ENCODE data around the gene BICRAL.

Gene BICRAL

GRCh38 chr6:42834056-42834455 lies 52.2 kb downstream of the BICRAL start:
- H3K9me2 ChIP-seq (replicated peaks; ENCODE audit: control insufficient read depth, low read length): no peaks in the 10 kb centered on the region
- H3K4me1 ChIP-seq (ENCODE audit: control insufficient read depth, low read length): no peaks in the 10 kb centered on the region
- H3K4me2 ChIP-seq (ENCODE audit: low read length): no peak overlapping the region
- H3K79me2 ChIP-seq (ENCODE audit: control insufficient read depth, low read length): no peaks in the 10 kb centered on the region
- peaks cover 12% of the 10 kb centered on the region for H3K36me3 ChIP-seq (ENCODE audit: control insufficient read depth, low read length)
- H3K9me3 ChIP-seq (ENCODE audit: control insufficient read depth, insufficient read depth, low read length): no peaks in the 10 kb centered on the region
- H3F3A ChIP-seq (ENCODE audit: control insufficient read depth, insufficient read depth): no peaks in the 10 kb centered on the region
- no peak overlapping the region for H3K4me3 ChIP-seq (ENCODE audit: low read length)
- H3K27me3 ChIP-seq (ENCODE audit: control insufficient read depth, low read length): no peaks in the 10 kb centered on the region
- no peak overlapping the region for H3K27ac ChIP-seq (ENCODE audit: low read depth, low read length)
- H4K20me1 ChIP-seq (ENCODE audit: control insufficient read depth, insufficient read depth, low read depth, low read length): no peaks in the 10 kb centered on the region
- TF ChIP-seq CTCF (IDR thresholded peaks at IDR 0.05; ENCODE audit: low read depth, low read length, poor library complexity, severe bottlenecking): no peak
- TF ChIP-seq EZH2phosphoT487 (IDR thresholded peaks at IDR 0.05; ENCODE audit: borderline replicate concordance, low read length): no peak

GRCh38 chr6:42841844-42842584 lies 60.2 kb downstream of the BICRAL start:
- Histone ChIP-seq H3K79me2 (ENCODE audit: control insufficient read depth, low read length) (no peaks in the 10 kb centered on the region), H3K9me3 (ENCODE audit: control insufficient read depth, insufficient read depth, low read length) (no peaks in the 10 kb centered on the region), H3K9me2 (replicated peaks; ENCODE audit: control insufficient read depth, low read length) (no peaks in the 10 kb centered on the region), H3K27me3 (ENCODE audit: control insufficient read depth, low read length) (no peaks in the 10 kb centered on the region), H3K27ac (ENCODE audit: low read depth, low read length) (no peak overlapping the region), H3F3A (ENCODE audit: control insufficient read depth, insufficient read depth) (peaks cover 3% of the 10 kb centered on the region; the same call in 1 of the 2 replicates), H4K20me1 (ENCODE audit: control insufficient read depth, insufficient read depth, low read depth, low read length) (0 out of 2 replicates have a peak, but pooled peaks cover 3% of the 10 kb centered on the region), H3K4me1 (ENCODE audit: control insufficient read depth, low read length) (no peaks in the 10 kb centered on the region), H3K36me3 (ENCODE audit: control insufficient read depth, low read length) (no peaks in the 10 kb centered on the region; the same call in 1 of the 2 replicates), H3K4me2 (ENCODE audit: low read length) (no peak overlapping the region), H3K4me3 (ENCODE audit: low read length) (no peak overlapping the region)
- no peak for TF ChIP-seq CTCF (IDR thresholded peaks at IDR 0.05; ENCODE audit: low read depth, low read length, poor library complexity, severe bottlenecking)
- no peak for TF ChIP-seq EZH2phosphoT487 (IDR thresholded peaks at IDR 0.05; ENCODE audit: borderline replicate concordance, low read length)

GRCh38 chr6:42845327-42845694 lies 63.5 kb downstream of the BICRAL start:
- Histone ChIP-seq H3K27ac (ENCODE audit: low read depth, low read length) (no peak overlapping the region), H3K4me3 (ENCODE audit: low read length) (no peak overlapping the region), H3K36me3 (ENCODE audit: control insufficient read depth, low read length) (no peaks in the 10 kb centered on the region; the same call in 1 of the 2 replicates), H3K27me3 (ENCODE audit: control insufficient read depth, low read length) (no peaks in the 10 kb centered on the region), H3K79me2 (ENCODE audit: control insufficient read depth, low read length) (no peaks in the 10 kb centered on the region), H3F3A (ENCODE audit: control insufficient read depth, insufficient read depth) (peaks cover 3% of the 10 kb centered on the region; the same call in 1 of the 2 replicates), H4K20me1 (ENCODE audit: control insufficient read depth, insufficient read depth, low read depth, low read length) (0 out of 2 replicates have a peak, but pooled peaks cover 3% of the 10 kb centered on the region), H3K9me2 (replicated peaks; ENCODE audit: control insufficient read depth, low read length) (no peaks in the 10 kb centered on the region), H3K9me3 (ENCODE audit: control insufficient read depth, insufficient read depth, low read length) (no peaks in the 10 kb centered on the region), H3K4me2 (ENCODE audit: low read length) (no peak overlapping the region), H3K4me1 (ENCODE audit: control insufficient read depth, low read length) (no peaks in the 10 kb centered on the region)
- TF ChIP-seq EZH2phosphoT487 (IDR thresholded peaks at IDR 0.05; ENCODE audit: borderline replicate concordance, low read length): no peak
- no peak for TF ChIP-seq CTCF (IDR thresholded peaks at IDR 0.05; ENCODE audit: low read depth, low read length, poor library complexity, severe bottlenecking)
